Psoas muscle (tissue), 8 donors: ENCODE results near the gene KCNJ8. TPM values are rescaled to one million over a fixed set of nuclear protein-coding genes. Genes with fewer than 3 reads are reported as not detected.

ENCODE experiments used
- ATAC-seq, 4 donors: fragments of 200-7000 bp; cut with Tn5 transposase; one replicate each; pipeline ENCODE4 v1.9.1; 2020; ENCODE audit warnings: moderate library complexity in 3 of 4, mild to moderate bottlenecking in 2 of 4
- DNase-seq, 2 donors: peaks; one replicate each; pipeline ENCODE4 v3.0.0-alpha.2; 2020
- H3K27ac ChIP-seq: fragments of 200-600 bp; one replicate; pipeline ENCODE4 v1.8.0; 2022
- H3K27me3 ChIP-seq, 3 donors: fragments of 200-600 bp in 1 of 3; one replicate each; pipeline versions ENCODE4 v1.6.1 to v1.8.0; 2013 to 2022; ENCODE audit warnings: low read length in 2 of 3, mild to moderate bottlenecking in 2 of 3, moderate library complexity in 1 of 3; ENCODE audit not compliant: insufficient read depth in 3 of 3
- H3K36me3 ChIP-seq, 2 donors: fragments of 200-600 bp in 1 of 2; one replicate each; pipeline versions ENCODE4 v1.6.1 to v1.8.0; 2013 to 2022; ENCODE audit warnings: low read depth in 1 of 2, mild to moderate bottlenecking in 1 of 2, moderate library complexity in 1 of 2; ENCODE audit not compliant: insufficient read depth in 1 of 2
- H3K4me1 ChIP-seq: fragments of 200-600 bp; one replicate; pipeline ENCODE4 v1.8.0; 2022
- H3K4me3 ChIP-seq: fragments of 200-600 bp; one replicate; pipeline ENCODE4 v1.8.0; 2022; ENCODE audit warnings: mild to moderate bottlenecking
- H3K9me3 ChIP-seq: fragments of 200-600 bp; one replicate; pipeline ENCODE4 v1.8.0; 2022
- WGBS, 3 donors: extraction: QIAGEN DNeasy Blood & Tissue Kit; methylation state at CpG; one replicate each; pipeline versions ENCODE4 v1.1.6 to v1.1.7; 2013; 5-methylcytosine and 5-hydroxymethylcytosine counted together
- intact Hi-C, 2 donors: fragments of 100-400 bp; cut with DNase I; formaldehyde crosslinking; loops; one replicate each; pipeline versions ENCODE4 v1.11.0 to v1.14.2; 2022
- polyA plus RNA-seq, 3 donors: library from polyadenylated mRNA; stranded (reverse); fragments of 200-250 nt; gene quantifications; one replicate each; pipeline ENCODE4 v1.2.3, GENCODE V29; 2013
- total RNA-seq, 4 donors: library from RNA; stranded (reverse); fragmentation: NEBNext Ultra II Directional in 2 of 4; extraction: Animal tissue kit (Norgen Biotek cat#: 25700) in 2 of 4; gene quantifications; one replicate each; pipeline versions ENCODE4 v1.2.1 to v1.2.4, GENCODE V29; 2021 to 2023
- TF ChIP-seq, protein P1 (sequence below): fragments of 200-600 bp; IDR thresholded peaks from one replicate; pipeline ENCODE4 v1.8.0; 2022; ENCODE audit warnings: antibody characterized with exemption
- donor health status: healthy with polysubstance abuse.
- donor health status: DM: no; HTN: no; CAD: no; lungs with moderate emphysema.
- donor health status: Bipolar disorder and iron deficiency.
- donor health status: healthy.
- donor health status: DM: yes; HTN: yes; CAD: no.
- donor health status: DM: no; HTN: no; CAD: no.
- donor health status: DM: no; HTN: no; CAD: no.
- donor health status: DM: yes; HTN: yes; CAD: no.

KCNJ8 gene
- total and polyA plus RNA-seq, 7 donors: 3.4 to 13.3 (median 7.4) TPM

DNA sequence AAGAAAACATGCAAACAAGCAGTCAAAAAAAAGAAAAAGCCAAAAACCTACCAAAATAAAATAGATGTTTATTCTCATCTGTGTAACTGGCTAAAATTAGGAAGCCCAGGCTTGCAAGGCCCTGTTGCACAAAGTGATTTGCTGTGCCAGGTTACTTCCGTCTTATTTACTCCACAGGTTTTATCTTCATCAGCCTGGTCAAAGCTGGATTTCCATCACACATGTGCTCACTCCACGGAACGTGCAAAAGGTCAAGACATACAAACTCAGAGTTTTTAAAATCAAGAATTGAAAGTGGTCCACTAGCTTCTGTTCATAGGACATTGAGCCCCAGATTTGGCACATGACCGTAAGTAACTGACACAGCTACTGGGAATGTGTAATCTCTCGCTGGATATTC lies 14.8 kb downstream of the KCNJ8 start:
- Histone ChIP-seq H3K4me1 (no peaks in the 10 kb centered on the region), H3K27ac (no peak overlapping the region), H3K36me3 (no peaks in the 10 kb centered on the region), H3K27me3 (no peaks in the 10 kb centered on the region), H3K9me3 (no peaks in the 10 kb centered on the region), H3K4me3 (no peak overlapping the region)
- WGBS, 3 donors: 81 to 90% (median 84%) methylated on average over 5 of the region's 5 CpGs
- TF ChIP-seq, protein P1, sequence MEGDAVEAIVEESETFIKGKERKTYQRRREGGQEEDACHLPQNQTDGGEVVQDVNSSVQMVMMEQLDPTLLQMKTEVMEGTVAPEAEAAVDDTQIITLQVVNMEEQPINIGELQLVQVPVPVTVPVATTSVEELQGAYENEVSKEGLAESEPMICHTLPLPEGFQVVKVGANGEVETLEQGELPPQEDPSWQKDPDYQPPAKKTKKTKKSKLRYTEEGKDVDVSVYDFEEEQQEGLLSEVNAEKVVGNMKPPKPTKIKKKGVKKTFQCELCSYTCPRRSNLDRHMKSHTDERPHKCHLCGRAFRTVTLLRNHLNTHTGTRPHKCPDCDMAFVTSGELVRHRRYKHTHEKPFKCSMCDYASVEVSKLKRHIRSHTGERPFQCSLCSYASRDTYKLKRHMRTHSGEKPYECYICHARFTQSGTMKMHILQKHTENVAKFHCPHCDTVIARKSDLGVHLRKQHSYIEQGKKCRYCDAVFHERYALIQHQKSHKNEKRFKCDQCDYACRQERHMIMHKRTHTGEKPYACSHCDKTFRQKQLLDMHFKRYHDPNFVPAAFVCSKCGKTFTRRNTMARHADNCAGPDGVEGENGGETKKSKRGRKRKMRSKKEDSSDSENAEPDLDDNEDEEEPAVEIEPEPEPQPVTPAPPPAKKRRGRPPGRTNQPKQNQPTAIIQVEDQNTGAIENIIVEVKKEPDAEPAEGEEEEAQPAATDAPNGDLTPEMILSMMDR: no peak
- DNase-seq: no peak
- ATAC-seq: no peak
- intact Hi-C loops: no loop called here

- Histone ChIP-seq H3K4me1 (no peaks in the 10 kb centered on the region), H3K36me3 (no peaks in the 10 kb centered on the region), H3K4me3 (no peak overlapping the region), H3K27ac (no peak overlapping the region), H3K9me3 (no peaks in the 10 kb centered on the region), H3K27me3 (no peaks in the 10 kb centered on the region)
- 64 to 76% (median 72%) methylated on average over 2 of the region's 2 CpGs for WGBS, 3 donors
- intact Hi-C loops: no loop called here
- TF ChIP-seq, protein P1: no peak
- ATAC-seq (no peak), DNase-seq (no peak)
Measured at GRCh38 chr12:21757735-21758134, 16.8 kb downstream of the KCNJ8 start.

DNA sequence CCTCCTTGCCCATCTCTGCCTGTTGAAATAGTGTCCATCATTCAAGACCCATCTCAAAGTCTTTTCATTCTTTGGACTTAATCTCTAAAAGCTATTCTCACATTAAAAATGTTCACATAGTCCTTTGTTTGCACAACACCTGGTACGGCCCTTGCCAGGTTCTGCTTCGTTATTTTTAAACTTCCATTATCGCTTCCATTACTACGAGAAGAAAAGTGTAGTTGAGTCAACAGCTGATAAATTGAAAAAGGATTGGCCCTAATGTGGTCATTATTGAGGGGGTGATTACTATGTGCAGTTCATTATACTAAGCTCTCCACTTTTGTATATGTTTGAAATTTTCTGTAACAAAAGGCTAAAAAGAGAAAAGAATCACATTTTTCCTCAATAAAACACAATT lies 17.8 kb downstream of the KCNJ8 start:
- Histone ChIP-seq H3K27ac (no peak overlapping the region), H3K9me3 (no peaks in the 10 kb centered on the region), H3K27me3 (no peaks in the 10 kb centered on the region), H3K4me3 (no peak overlapping the region), H3K4me1 (no peaks in the 10 kb centered on the region), H3K36me3 (no peaks in the 10 kb centered on the region)
- 88 to 93% (median 90%) methylated on average over 4 of the region's 4 CpGs for WGBS, 3 donors
- no peak for DNase-seq
- intact Hi-C loops: no loop called here
- ATAC-seq: no peak
- TF ChIP-seq, protein P1: no peak

DNA sequence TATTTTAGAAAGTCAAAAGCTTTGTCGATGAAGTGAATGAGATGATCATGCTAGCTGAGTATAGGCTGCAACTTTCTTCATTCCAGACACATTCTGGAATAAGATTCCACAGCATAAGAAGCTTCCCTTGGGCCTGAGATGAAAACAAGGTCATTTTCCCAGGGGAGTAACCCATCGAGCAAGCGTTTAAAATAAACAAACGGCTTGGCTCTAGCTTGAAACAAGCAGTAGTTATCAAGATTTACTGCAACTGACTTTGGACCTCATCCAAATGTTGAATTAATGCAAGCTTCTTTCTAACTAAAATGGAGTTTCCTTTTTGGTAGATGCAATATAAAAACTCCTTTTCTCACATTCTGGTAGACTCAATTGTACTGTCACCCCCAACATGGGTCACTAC lies 23.0 kb downstream of the KCNJ8 start:
- no peak overlapping the region for H3K27ac ChIP-seq
- 16 to 21% (median 19%) methylated on average over 4 of the region's 4 CpGs for WGBS, 3 donors
- no peaks in the 10 kb centered on the region for H3K27me3 ChIP-seq
- intact Hi-C loops: no loop called here
- H3K4me3 ChIP-seq: no peak overlapping the region
- H3K4me1 ChIP-seq: no peaks in the 10 kb centered on the region
- ATAC-seq: no peak
- DNase-seq: no peak
- H3K36me3 ChIP-seq: no peaks in the 10 kb centered on the region
- no peaks in the 10 kb centered on the region for H3K9me3 ChIP-seq
- TF ChIP-seq, protein P1: no peak

DNA sequence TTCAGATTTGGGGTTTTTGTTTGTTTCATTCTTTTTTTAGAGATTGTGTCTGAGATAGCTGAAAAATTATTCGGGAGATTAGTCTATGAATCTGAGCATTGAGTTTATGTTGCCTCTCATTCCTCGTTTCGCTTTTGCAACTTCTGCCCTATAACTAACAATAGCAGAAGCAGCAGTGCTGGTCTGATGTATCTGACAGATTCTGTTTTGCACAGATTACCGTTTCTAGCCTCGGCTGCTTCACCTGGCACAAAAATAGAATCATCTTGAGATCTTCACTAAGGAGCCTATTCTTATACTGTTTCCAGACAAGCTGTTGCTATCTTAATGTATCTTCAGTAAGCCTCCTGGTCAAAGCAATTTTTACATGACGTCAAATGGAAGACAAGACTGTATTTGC lies 29.2 kb downstream of the KCNJ8 start:
- Histone ChIP-seq H3K9me3 (no peaks in the 10 kb centered on the region), H3K27me3 (peaks cover 0 to 3% (median 0%) of the 10 kb centered on the region in 3 donors), H3K36me3 (no peaks in the 10 kb centered on the region), H3K4me3 (no peak overlapping the region), H3K27ac (no peak overlapping the region), H3K4me1 (no peaks in the 10 kb centered on the region)
- DNase-seq (no peak), ATAC-seq (no peak)
- TF ChIP-seq, protein P1: no peak
- 80 to 85% (median 81%) methylated on average over 6 of the region's 6 CpGs for WGBS, 3 donors
- intact Hi-C loops: no loop called here
